Neural cell (in vitro differentiated cells): ENCODE results near the gene LRRC14B. TPM values are rescaled to one million over a fixed set of nuclear protein-coding genes. Genes with fewer than 3 reads are reported as not detected.

ENCODE experiments used
- H2AFZ ChIP-seq: fragments of 200-600, 300-800 bp; sonication (generic), shearing (Covaris generic); 2 replicates; pipeline ENCODE4 v1.6.0; 2014; ENCODE audit warnings: low read depth, mild to moderate bottlenecking, antibody characterized with exemption, low read length, moderate library complexity
- H3F3A ChIP-seq: fragments of 200-600 bp; shearing (Covaris generic); 2 replicates; pipeline ENCODE4 v1.6.1; 2016; ENCODE audit warnings: mild to moderate bottlenecking, moderate library complexity, mixed read lengths, antibody characterized with exemption, low read length; ENCODE audit not compliant: insufficient read depth, poor library complexity, severe bottlenecking
- H3K27ac ChIP-seq: fragments of 200-600, 300-800 bp; sonication (generic), shearing (Covaris generic); 2 replicates; pipeline ENCODE4 v1.5.1; 2014; ENCODE audit warnings: mild to moderate bottlenecking, low read length, moderate library complexity
- H3K27me3 ChIP-seq: fragments of 300-800, 200-600 bp; sonication (generic), shearing (Covaris generic); 2 replicates; pipeline ENCODE4 v1.6.0; 2014; ENCODE audit warnings: mild to moderate bottlenecking, low read depth, low read length, moderate library complexity; ENCODE audit not compliant: insufficient read depth
- H3K36me3 ChIP-seq: fragments of 300-800, 200-600 bp; sonication (generic), shearing (Covaris generic); 2 replicates; pipeline ENCODE4 v1.5.1; 2014; ENCODE audit warnings: mild to moderate bottlenecking, antibody characterized with exemption, low read length, moderate library complexity; ENCODE audit not compliant: insufficient read depth
- H3K4me2 ChIP-seq: fragments of 300-800, 200-600 bp; sonication (generic), shearing (Covaris generic); 2 replicates; pipeline ENCODE4 v1.6.0; 2014; ENCODE audit warnings: mild to moderate bottlenecking, low read length
- H3K4me3 ChIP-seq: fragments of 300-800, 200-600 bp; sonication (generic), shearing (Covaris generic); 2 replicates; pipeline ENCODE4 v1.5.1; 2014; ENCODE audit warnings: mild to moderate bottlenecking, low read length, moderate library complexity
- H3K79me2 ChIP-seq: fragments of 200-600 bp; shearing (Covaris generic); replicated peaks from 2 replicates; pipeline ENCODE4 v1.6.0; 2014; ENCODE audit warnings: mild to moderate bottlenecking, low read length, moderate library complexity; ENCODE audit not compliant: insufficient read depth
- H3K9ac ChIP-seq: fragments of 300-800, 200-600 bp; sonication (generic), shearing (Covaris generic); 2 replicates; pipeline ENCODE4 v1.6.1; 2016; ENCODE audit warnings: mild to moderate bottlenecking, low read length, mixed read lengths
- H3K9me2 ChIP-seq: fragments of 200-600 bp; shearing (Covaris generic); 2 replicates; pipeline ENCODE4 v1.6.1; 2016; ENCODE audit warnings: mild to moderate bottlenecking, low read length, mixed read lengths; ENCODE audit not compliant: insufficient read depth
- H3K9me3 ChIP-seq: fragments of 200-600, 300-800 bp; sonication (generic), shearing (Covaris generic); 2 replicates; pipeline ENCODE4 v1.6.1; 2016; ENCODE audit warnings: mild to moderate bottlenecking, mixed run types, low read length, moderate library complexity, mixed read lengths
- H4K20me1 ChIP-seq: fragments of 200-600 bp; shearing (Covaris generic); 2 replicates; pipeline ENCODE4 v1.6.1; 2016; ENCODE audit warnings: mild to moderate bottlenecking, mixed run types; ENCODE audit not compliant: insufficient read depth
- EZH2 ChIP-seq: fragments of 200-600, 300-800 bp; shearing (Covaris generic), sonication (generic); IDR thresholded peaks from 2 replicates; pipeline ENCODE4 v1.6.1; 2014; ENCODE audit warnings: antibody characterized with exemption, low read length, borderline replicate concordance, mild to moderate bottlenecking; ENCODE audit not compliant: insufficient read depth, poor library complexity, severe bottlenecking
- MXI1 ChIP-seq: fragments of 450-650 bp; conservative IDR thresholded peaks from 2 replicates; pipeline ENCODE4 v1.6.1; 2014; ENCODE audit warnings: antibody characterized with exemption, mild to moderate bottlenecking; ENCODE audit not compliant: poor library complexity, severe bottlenecking
- POLR2AphosphoS5 ChIP-seq: IDR thresholded peaks from 2 replicates; pipeline ENCODE4 v1.6.1; 2012
- SMC3 ChIP-seq: fragments of 450-650 bp; conservative IDR thresholded peaks from 2 replicates; pipeline ENCODE4 v1.6.1; 2014; ENCODE audit warnings: antibody characterized with exemption, mild to moderate bottlenecking, moderate library complexity; ENCODE audit not compliant: poor library complexity
- polyA plus RNA-seq: library from polyadenylated mRNA; depleted of rRNA; stranded (reverse); fragments of >200 nt; gene quantifications from 2 replicates; pipeline ENCODE4 v1.2.3, GENCODE V29; 2014
- TF ChIP-seq, protein P1 (sequence below): fragments of 450-650 bp; IDR thresholded peaks from 2 replicates; pipeline ENCODE4 v1.5.1; 2014; ENCODE audit warnings: antibody characterized with exemption, mild to moderate bottlenecking, moderate library complexity; ENCODE audit not compliant: poor library complexity, severe bottlenecking
- TF ChIP-seq, protein P2 (sequence below): IDR thresholded peaks from 2 replicates; pipeline ENCODE4 v1.6.1; 2012; ENCODE audit warnings: borderline replicate concordance

LRRC14B gene
- polyA plus RNA-seq, 1 donor from 2014 or later = not detected

DNA sequence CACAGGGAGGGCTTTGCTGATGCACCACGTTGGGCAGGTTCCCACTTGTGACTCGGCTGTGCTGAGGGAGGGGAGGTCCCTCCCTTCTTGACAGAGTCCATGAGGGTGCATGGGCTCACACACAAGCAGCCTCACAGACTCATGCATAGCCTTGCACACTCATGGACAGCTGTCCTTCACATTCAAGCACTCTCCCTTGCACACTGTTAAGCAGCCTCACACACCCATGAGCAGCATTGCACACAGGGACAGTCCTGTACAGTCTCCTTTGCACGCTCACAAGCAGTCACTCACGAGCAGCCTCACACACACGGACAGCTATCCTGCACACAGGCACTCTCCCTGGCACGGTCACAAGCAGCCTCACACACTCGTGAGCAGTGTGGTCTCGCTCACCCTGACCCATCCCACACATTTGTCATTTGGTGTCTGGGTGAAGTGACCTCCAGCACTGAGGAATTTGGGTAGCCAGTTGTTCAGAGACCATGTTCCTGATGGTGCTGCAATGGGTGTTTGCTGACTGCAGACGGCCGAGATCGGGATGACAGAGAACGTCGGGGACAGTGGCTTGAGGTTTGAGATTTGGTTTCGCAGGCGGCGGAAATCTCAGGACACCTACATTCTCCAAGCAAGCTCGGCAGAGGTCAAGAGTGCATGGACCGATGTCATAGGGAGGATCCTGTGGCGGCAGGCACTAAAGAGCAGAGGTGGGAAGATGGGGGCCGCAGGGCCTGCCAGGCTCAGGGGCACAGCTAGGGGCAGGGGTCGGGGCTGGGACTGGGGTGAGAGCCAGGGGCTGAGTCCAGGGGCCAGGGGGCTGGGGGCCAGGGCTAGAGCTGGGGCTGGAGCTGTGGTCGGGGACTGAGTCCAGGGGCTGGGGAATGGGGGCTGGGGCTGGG, 17.7 kb upstream of the LRRC14B start:
- Histone ChIP-seq H4K20me1 (no peaks in the 10 kb centered on the region), H3K9me3 (no peaks in the 10 kb centered on the region), H3F3A (no peaks in the 10 kb centered on the region), H3K4me2 (no peak overlapping the region), H3K36me3 (no peaks in the 10 kb centered on the region), H3K4me3 (no peak overlapping the region), H3K9me2 (no peaks in the 10 kb centered on the region), H2AFZ (no peak overlapping the region), H3K9ac (no peak overlapping the region), H3K27me3 (no peaks in the 10 kb centered on the region), H3K27ac (no peak overlapping the region), H3K79me2 (no peaks in the 10 kb centered on the region)
- TF ChIP-seq MXI1 = no peak
- TF ChIP-seq, protein P1, sequence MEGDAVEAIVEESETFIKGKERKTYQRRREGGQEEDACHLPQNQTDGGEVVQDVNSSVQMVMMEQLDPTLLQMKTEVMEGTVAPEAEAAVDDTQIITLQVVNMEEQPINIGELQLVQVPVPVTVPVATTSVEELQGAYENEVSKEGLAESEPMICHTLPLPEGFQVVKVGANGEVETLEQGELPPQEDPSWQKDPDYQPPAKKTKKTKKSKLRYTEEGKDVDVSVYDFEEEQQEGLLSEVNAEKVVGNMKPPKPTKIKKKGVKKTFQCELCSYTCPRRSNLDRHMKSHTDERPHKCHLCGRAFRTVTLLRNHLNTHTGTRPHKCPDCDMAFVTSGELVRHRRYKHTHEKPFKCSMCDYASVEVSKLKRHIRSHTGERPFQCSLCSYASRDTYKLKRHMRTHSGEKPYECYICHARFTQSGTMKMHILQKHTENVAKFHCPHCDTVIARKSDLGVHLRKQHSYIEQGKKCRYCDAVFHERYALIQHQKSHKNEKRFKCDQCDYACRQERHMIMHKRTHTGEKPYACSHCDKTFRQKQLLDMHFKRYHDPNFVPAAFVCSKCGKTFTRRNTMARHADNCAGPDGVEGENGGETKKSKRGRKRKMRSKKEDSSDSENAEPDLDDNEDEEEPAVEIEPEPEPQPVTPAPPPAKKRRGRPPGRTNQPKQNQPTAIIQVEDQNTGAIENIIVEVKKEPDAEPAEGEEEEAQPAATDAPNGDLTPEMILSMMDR = no peak
- TF ChIP-seq POLR2AphosphoS5 = no peak
- TF ChIP-seq, protein P2, sequence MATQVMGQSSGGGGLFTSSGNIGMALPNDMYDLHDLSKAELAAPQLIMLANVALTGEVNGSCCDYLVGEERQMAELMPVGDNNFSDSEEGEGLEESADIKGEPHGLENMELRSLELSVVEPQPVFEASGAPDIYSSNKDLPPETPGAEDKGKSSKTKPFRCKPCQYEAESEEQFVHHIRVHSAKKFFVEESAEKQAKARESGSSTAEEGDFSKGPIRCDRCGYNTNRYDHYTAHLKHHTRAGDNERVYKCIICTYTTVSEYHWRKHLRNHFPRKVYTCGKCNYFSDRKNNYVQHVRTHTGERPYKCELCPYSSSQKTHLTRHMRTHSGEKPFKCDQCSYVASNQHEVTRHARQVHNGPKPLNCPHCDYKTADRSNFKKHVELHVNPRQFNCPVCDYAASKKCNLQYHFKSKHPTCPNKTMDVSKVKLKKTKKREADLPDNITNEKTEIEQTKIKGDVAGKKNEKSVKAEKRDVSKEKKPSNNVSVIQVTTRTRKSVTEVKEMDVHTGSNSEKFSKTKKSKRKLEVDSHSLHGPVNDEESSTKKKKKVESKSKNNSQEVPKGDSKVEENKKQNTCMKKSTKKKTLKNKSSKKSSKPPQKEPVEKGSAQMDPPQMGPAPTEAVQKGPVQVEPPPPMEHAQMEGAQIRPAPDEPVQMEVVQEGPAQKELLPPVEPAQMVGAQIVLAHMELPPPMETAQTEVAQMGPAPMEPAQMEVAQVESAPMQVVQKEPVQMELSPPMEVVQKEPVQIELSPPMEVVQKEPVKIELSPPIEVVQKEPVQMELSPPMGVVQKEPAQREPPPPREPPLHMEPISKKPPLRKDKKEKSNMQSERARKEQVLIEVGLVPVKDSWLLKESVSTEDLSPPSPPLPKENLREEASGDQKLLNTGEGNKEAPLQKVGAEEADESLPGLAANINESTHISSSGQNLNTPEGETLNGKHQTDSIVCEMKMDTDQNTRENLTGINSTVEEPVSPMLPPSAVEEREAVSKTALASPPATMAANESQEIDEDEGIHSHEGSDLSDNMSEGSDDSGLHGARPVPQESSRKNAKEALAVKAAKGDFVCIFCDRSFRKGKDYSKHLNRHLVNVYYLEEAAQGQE = no peak
- TF ChIP-seq EZH2 = no peak

DNA sequence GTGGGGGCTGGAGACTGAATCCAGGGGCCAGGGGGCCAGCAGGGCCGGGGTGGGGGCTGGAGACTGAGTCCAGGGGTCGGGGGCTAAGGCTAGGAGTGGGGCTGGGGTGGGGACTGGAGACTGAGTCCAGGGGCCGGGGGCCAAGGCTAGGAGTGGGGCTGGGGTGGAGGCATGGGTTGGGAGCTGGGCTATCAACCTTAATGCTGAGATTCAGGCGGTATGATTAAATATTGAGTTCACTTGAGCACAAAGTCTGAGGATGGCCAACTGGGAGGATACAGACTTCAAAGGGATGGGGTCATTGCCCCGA, 17.0 kb upstream of the LRRC14B start:
- Histone ChIP-seq H2AFZ (no peak overlapping the region), H3K9me2 (no peaks in the 10 kb centered on the region), H3K4me2 (no peak overlapping the region), H3K4me3 (no peak overlapping the region), H3K9me3 (no peaks in the 10 kb centered on the region), H3K79me2 (no peaks in the 10 kb centered on the region), H3K27ac (no peak overlapping the region), H3K27me3 (no peaks in the 10 kb centered on the region), H3F3A (no peaks in the 10 kb centered on the region), H4K20me1 (no peaks in the 10 kb centered on the region), H3K36me3 (no peaks in the 10 kb centered on the region), H3K9ac (no peak overlapping the region)
- TF ChIP-seq, protein P2 = no peak
- TF ChIP-seq SMC3 (no peak), MXI1 (no peak), POLR2AphosphoS5 (no peak)
